Gastroesophageal sphincter (tissue), 3 donors: ENCODE measurements around the gene GABRB3.

ENCODE experiments used
- POLR2AphosphoS5 ChIP-seq: sonication (generic); formaldehyde crosslinking; IDR thresholded peaks from one replicate; pipeline ENCODE4 v1.6.1; 2017; ENCODE audit warnings: antibody characterized with exemption
- TF ChIP-seq, protein P1 (sequence below), 4 experiments: fragments of 200-600 bp in 2 of 4; fragments of 450-650 bp in 2 of 4; sonication (generic) in 1 of 4; IDR thresholded peaks; one replicate each; pipeline ENCODE4 v1.5.1; 2017 to 2019; ENCODE audit warnings: antibody characterized with exemption in 4 of 4, mild to moderate bottlenecking in 2 of 4, moderate library complexity in 2 of 4

DNA sequence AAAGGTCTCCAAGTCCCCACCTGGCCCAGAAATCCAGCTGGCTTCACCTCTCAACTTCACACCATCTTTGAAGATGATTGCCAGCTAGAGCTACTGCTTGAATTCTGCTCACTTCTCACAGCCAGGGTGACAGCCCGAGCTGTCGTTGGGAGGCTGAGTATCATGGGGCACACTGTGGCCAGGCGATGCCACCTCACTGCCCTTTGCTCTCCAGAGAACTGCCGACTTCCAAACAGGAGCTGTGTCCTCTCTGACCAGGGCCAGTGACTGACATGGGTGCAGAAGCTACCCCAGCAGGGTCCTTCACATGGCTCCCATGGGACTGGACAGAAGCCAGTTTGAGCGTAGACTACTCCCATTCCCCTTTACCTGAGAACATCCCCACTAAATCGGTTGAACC is 254.0 kb downstream of the GABRB3 start:
- TF ChIP-seq, protein P1, sequence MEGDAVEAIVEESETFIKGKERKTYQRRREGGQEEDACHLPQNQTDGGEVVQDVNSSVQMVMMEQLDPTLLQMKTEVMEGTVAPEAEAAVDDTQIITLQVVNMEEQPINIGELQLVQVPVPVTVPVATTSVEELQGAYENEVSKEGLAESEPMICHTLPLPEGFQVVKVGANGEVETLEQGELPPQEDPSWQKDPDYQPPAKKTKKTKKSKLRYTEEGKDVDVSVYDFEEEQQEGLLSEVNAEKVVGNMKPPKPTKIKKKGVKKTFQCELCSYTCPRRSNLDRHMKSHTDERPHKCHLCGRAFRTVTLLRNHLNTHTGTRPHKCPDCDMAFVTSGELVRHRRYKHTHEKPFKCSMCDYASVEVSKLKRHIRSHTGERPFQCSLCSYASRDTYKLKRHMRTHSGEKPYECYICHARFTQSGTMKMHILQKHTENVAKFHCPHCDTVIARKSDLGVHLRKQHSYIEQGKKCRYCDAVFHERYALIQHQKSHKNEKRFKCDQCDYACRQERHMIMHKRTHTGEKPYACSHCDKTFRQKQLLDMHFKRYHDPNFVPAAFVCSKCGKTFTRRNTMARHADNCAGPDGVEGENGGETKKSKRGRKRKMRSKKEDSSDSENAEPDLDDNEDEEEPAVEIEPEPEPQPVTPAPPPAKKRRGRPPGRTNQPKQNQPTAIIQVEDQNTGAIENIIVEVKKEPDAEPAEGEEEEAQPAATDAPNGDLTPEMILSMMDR (IDR thresholded peaks at IDR 0.05): no peak
- no peak for TF ChIP-seq POLR2AphosphoS5
